Heart left ventricle (tissue), 16 donors: ENCODE data around the gene GALNTL6. TPM values are rescaled to one million over a fixed set of nuclear protein-coding genes. Genes with fewer than 3 reads are reported as not detected.

Experiments
- ATAC-seq, 4 donors: fragments of 200-7000 bp; cut with Tn5 transposase; one replicate each; pipeline ENCODE4 v1.9.1; 2020 to 2022; ENCODE audit warnings: moderate library complexity in 4 of 4, mild to moderate bottlenecking in 3 of 4, moderate number of reproducible peaks in 1 of 4
- DNase-seq, 5 donors: peaks; one replicate each; pipeline ENCODE4 v3.0.0-alpha.2; 2020
- H3K27ac ChIP-seq, 12 donors: fragments of 200-600 bp; sonication (generic) in 4 of 12; one replicate each; pipeline versions ENCODE4 v1.5.0 to v1.8.0; 2016 to 2022; ENCODE audit warnings: mild to moderate bottlenecking in 2 of 12
- H3K27me3 ChIP-seq, 9 donors: fragments of 200-600 bp; sonication (generic) in 2 of 9; one replicate each; pipeline versions ENCODE4 v1.5.1 to v1.8.0; 2016 to 2022; ENCODE audit warnings: mild to moderate bottlenecking in 3 of 9
- H3K36me3 ChIP-seq, 9 donors: fragments of 200-600 bp; sonication (generic) in 2 of 9; one replicate each; pipeline versions ENCODE4 v1.5.0 to v1.8.0; 2018 to 2022; ENCODE audit warnings: mild to moderate bottlenecking in 2 of 9
- H3K4me1 ChIP-seq, 12 donors: fragments of 200-600 bp; sonication (generic) in 4 of 12; one replicate each; pipeline versions ENCODE4 v1.5.0 to v1.8.0; 2016 to 2022; ENCODE audit warnings: mild to moderate bottlenecking in 3 of 12
- H3K4me3 ChIP-seq, 12 donors: fragments of 200-600 bp; sonication (generic) in 4 of 12; one replicate each; pipeline versions ENCODE4 v1.5.0 to v1.8.0; 2017 to 2022; ENCODE audit warnings: mild to moderate bottlenecking in 9 of 12, moderate library complexity in 4 of 12
- H3K9me3 ChIP-seq, 12 donors: fragments of 200-600 bp; sonication (generic) in 4 of 12; one replicate each; pipeline versions ENCODE4 v1.5.0 to v1.8.0; 2016 to 2022; ENCODE audit warnings: mild to moderate bottlenecking in 1 of 12
- POLR2A ChIP-seq, 2 donors: fragments of 450-650 bp; IDR thresholded peaks; one replicate each; pipeline ENCODE4 v1.6.1; 2017; ENCODE audit warnings: antibody characterized with exemption in 2 of 2, mild to moderate bottlenecking in 2 of 2, moderate library complexity in 2 of 2
- WGBS, 4 donors: extraction: QIAGEN DNeasy Blood & Tissue Kit in 2 of 4; methylation state at CpG; one replicate each; pipeline versions ENCODE4 v1.1.5 to v1.1.7; 2013 to 2018; 5-methylcytosine and 5-hydroxymethylcytosine counted together
- intact Hi-C, 10 donors: fragments of 100-400 bp; cut with DNase I; formaldehyde crosslinking; loops; one replicate each; pipeline versions ENCODE4 v1.11.1 to v1.14.2; 2022
- polyA plus RNA-seq, 2 donors: library from polyadenylated mRNA; stranded (reverse); fragments of 200-250 nt; gene quantifications; one replicate each; pipeline ENCODE4 v1.2.3, GENCODE V29; 2013
- total RNA-seq, 9 donors: library from RNA; depleted of rRNA in 2 of 9; stranded (reverse); fragments of >200 nt in 2 of 9; fragmentation: NEBNext Ultra II Directional in 3 of 9; extraction: Animal tissue kit (Norgen Biotek cat#: 25700) in 3 of 9; gene quantifications; one replicate each; pipeline versions ENCODE4 v1.1.0 to v1.2.4, GENCODE V29; 2016 to 2023
- TF ChIP-seq, protein P1 (sequence below), 12 donors: fragments of 200-600 bp; sonication (generic) in 4 of 12; IDR thresholded peaks; one replicate each; pipeline versions ENCODE4 v1.5.0 to v1.8.0; 2018 to 2022; ENCODE audit warnings: antibody characterized with exemption in 12 of 12, mild to moderate bottlenecking in 5 of 12
- donor health status: ischemic (EF 13 %, LVEDD 7.1; RV severe dilation, severe dysfunction).
- donor health status: healthy with polysubstance abuse.
- donor health status: DM: no; HTN: yes; CAD: no.
- donor health status: DM: no; HTN: no; CAD: no.
- donor health status: ischemic (EF 25% LVEDD 6.9; RV normal size, moderate dysfunction).
- donor health status: ischemic (EF 25% LVEDD 5.7; RV mildly dilated, moderate dysfunction).
- donor health status: healthy.
- donor health status: DM: yes; HTN: yes; CAD: no.
- donor health status: ischemic (EF 35%, LVEDD 5.7; RV mildly dilated, moderate dysfunction).
- donor health status: nonischemic (EF 11% LVEDD 7.7; RV severe dilation, severe dysfunction).
- donor health status: DM: yes; HTN: yes; CAD: no.
- donor health status: PGD.
- donor health status: ischemic (EF 29% LVEDD 5.4; RV normal size, mild dysfunction).
- donor health status: nonischemic (EF 23%, LVEDD 6.1; RV moderate dilation, normal function).

The GALNTL6 gene
- total and polyA plus RNA-seq, 11 donors = 0.33 to 0.52 TPM; not detected in 9

DNA sequence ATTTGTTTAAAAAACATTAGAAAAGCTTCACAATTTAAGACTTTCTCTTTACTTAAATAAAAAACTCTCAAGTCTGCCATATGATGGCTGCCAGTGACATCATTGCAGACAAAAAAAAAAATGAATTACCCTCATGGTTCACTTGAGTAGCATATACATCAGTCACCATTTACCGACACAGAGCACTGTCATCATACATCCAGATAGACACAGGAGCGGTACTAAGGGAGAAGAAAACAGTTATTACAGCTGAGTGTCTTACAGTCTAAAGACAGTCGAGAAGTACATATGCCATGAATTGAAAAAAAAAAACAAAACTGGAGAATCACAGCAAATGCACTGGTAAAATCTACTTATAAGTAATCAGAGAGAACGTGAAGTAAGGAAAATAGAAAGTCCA, 949.7 kb downstream of the GALNTL6 start:
- no peak for ATAC-seq
- Histone ChIP-seq H3K27ac (no peak overlapping the region), H3K4me3 (no peak overlapping the region), H3K36me3 (no peaks in the 10 kb centered on the region), H3K9me3 (no peaks in the 10 kb centered on the region), H3K27me3 (no peaks in the 10 kb centered on the region), H3K4me1 (no peaks in the 10 kb centered on the region)
- no peak for DNase-seq
- TF ChIP-seq, protein P1, sequence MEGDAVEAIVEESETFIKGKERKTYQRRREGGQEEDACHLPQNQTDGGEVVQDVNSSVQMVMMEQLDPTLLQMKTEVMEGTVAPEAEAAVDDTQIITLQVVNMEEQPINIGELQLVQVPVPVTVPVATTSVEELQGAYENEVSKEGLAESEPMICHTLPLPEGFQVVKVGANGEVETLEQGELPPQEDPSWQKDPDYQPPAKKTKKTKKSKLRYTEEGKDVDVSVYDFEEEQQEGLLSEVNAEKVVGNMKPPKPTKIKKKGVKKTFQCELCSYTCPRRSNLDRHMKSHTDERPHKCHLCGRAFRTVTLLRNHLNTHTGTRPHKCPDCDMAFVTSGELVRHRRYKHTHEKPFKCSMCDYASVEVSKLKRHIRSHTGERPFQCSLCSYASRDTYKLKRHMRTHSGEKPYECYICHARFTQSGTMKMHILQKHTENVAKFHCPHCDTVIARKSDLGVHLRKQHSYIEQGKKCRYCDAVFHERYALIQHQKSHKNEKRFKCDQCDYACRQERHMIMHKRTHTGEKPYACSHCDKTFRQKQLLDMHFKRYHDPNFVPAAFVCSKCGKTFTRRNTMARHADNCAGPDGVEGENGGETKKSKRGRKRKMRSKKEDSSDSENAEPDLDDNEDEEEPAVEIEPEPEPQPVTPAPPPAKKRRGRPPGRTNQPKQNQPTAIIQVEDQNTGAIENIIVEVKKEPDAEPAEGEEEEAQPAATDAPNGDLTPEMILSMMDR (IDR thresholded peaks at IDR 0.05) = no peak
- no peak for TF ChIP-seq POLR2A (IDR thresholded peaks at IDR 0.05)
- intact Hi-C loops = no loop called here
- 71 to 79% (median 78%) methylated on average over 4 of the region's 4 CpGs for WGBS, 4 donors

DNA sequence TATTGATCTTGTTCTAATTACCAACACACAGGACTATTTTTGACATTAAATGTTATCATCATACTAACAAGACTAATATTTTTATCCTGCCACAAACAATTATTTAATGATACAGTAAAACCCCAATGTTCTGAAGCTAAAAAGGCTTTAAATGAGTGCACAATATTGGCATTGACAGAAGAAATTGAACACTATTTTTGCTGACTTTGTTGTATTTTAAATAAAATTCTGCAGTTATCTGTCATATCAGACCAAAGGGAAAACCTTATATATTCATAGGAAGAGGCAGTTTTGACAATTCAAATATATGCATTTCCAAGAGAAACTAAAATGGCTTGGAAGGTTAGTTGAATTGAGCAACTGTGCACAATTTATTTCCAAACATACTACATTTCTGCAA, 957.6 kb downstream of the GALNTL6 start:
- DNase-seq = no peak
- no peaks in the 10 kb centered on the region for H3K4me1 ChIP-seq
- no peak overlapping the region for H3K27ac ChIP-seq
- peaks cover 0 to 5% (median 0%) of the 10 kb centered on the region in 12 donors for H3K9me3 ChIP-seq
- H3K4me3 ChIP-seq = no peak overlapping the region
- no peak for TF ChIP-seq POLR2A (IDR thresholded peaks at IDR 0.05)
- TF ChIP-seq, protein P1 (IDR thresholded peaks at IDR 0.05) = no peak
- ATAC-seq = no peak
- intact Hi-C loops = no loop called here
- peaks cover 0 to 3% (median 0%) of the 10 kb centered on the region in 9 donors for H3K27me3 ChIP-seq
- no peaks in the 10 kb centered on the region for H3K36me3 ChIP-seq

DNA sequence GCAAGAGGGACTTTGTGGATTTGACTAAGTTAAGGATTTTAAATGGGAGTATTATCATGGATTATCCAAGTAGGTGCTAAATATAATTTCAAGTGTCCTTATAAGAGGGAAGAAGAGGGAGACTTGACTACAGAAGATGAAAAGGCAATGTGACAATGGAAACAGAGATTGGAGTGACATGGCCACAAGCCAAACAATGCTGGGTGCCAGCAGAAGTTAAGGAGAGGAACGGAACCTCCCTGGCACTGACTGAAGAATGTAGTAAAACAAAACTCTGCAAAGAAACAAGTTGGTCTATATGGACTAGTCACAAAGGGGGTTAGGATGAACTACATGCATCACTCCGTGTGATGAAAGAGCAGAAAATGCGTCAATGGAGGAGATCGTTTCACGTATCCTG, 959.6 kb downstream of the GALNTL6 start:
- Histone ChIP-seq H3K9me3 (peaks cover 0 to 5% (median 0%) of the 10 kb centered on the region in 12 donors), H3K4me1 (no peaks in the 10 kb centered on the region), H3K4me3 (no peak overlapping the region), H3K27me3 (peaks cover 0 to 3% (median 0%) of the 10 kb centered on the region in 9 donors), H3K36me3 (no peaks in the 10 kb centered on the region), H3K27ac (no peak overlapping the region)
- DNase-seq (no peak), ATAC-seq (no peak)
- TF ChIP-seq POLR2A (IDR thresholded peaks at IDR 0.05) = no peak
- TF ChIP-seq, protein P1 (IDR thresholded peaks at IDR 0.05) = no peak
- 74 to 83% (median 78%) methylated on average over 5 of the region's 5 CpGs for WGBS, 4 donors
- intact Hi-C loops = no loop called here

DNA sequence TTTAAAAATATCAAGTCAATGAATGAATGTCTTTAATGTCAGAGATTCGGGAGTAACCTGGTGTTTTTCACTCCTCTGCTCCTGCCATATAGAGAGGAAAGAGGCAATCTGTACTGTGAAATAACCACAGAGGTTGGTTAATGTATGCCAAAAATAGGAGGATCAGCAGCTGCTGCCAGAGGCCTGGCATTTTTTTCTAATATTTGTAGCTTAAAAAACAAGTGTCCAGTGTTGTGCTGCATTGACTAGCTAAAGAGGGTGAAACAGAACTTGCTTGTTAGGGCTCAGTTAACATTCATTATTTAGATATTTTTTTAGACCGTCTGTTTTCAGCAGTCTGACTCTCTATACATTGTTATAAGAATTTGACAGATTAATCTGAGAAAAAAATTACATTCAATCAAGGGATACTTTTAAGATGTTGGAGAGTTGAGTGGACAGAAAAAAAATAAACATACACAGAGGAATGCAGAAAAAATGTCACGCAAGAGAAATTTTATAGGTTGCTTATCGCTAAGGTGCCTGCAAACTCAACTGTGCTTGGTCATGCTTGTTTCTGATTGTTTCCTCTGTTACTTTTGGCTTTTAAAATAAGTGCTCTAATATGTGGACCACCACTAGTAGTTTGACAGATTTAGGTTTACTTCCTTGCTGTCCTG, 963.1 kb downstream of the GALNTL6 start:
- H3K36me3 ChIP-seq = no peaks in the 10 kb centered on the region
- intact Hi-C loops = no loop called here
- H3K27me3 ChIP-seq = no peaks in the 10 kb centered on the region
- no peak overlapping the region for H3K4me3 ChIP-seq
- peaks cover 0 to 5% (median 0%) of the 10 kb centered on the region in 12 donors for H3K9me3 ChIP-seq
- H3K4me1 ChIP-seq = no peaks in the 10 kb centered on the region
- DNase-seq = no peak
- WGBS, 4 donors = 63 to 72% (median 67%) methylated on average over 4 of the region's 4 CpGs
- TF ChIP-seq, protein P1 (IDR thresholded peaks at IDR 0.05) = no peak
- H3K27ac ChIP-seq = no peak overlapping the region
- no peak for ATAC-seq
